BLaER1 (cell line): ENCODE results near the gene SRR.
A peak's percentile ranks its signal among the peaks of the same experiment; 100 is the strongest.
"Not testable (repeated sequence)": the region's sequence is repeated elsewhere in the genome, so short reads cannot be mapped to it uniquely, and the experiment has no call there.

Experiments used
- H3K27ac ChIP-seq: shearing (Covaris generic); formaldehyde crosslinking; 2 replicates; pipeline ENCODE4 v1.8.1; 2022
- H3K27me3 ChIP-seq: shearing (Covaris generic); formaldehyde crosslinking; 2 replicates; pipeline ENCODE4 v1.8.1; 2022
- H3K36me3 ChIP-seq: shearing (Covaris generic); formaldehyde crosslinking; 2 replicates; pipeline ENCODE4 v1.8.1; 2022
- H3K4me1 ChIP-seq: shearing (Covaris generic); formaldehyde crosslinking; 2 replicates; pipeline ENCODE4 v1.8.1; 2022
- H3K4me2 ChIP-seq: shearing (Covaris generic); formaldehyde crosslinking; 2 replicates; pipeline ENCODE4 v1.8.1; 2022
- H3K4me3 ChIP-seq: shearing (Covaris generic); formaldehyde crosslinking; 2 replicates; pipeline ENCODE4 v1.8.1; 2022
- H3K9ac ChIP-seq: shearing (Covaris generic); formaldehyde crosslinking; 2 replicates; pipeline ENCODE4 v1.8.1; 2022
- H3K9me3 ChIP-seq: shearing (Covaris generic); formaldehyde crosslinking; 2 replicates; pipeline ENCODE4 v1.8.1; 2022
- H4K20me1 ChIP-seq: shearing (Covaris generic); formaldehyde crosslinking; 2 replicates; pipeline ENCODE4 v1.8.1; 2022
- Cebpa-rat ChIP-seq: shearing (Covaris generic); IDR thresholded peaks from 2 replicates; pipeline ENCODE4 v1.8.1; 2022

The SRR gene

DNA sequence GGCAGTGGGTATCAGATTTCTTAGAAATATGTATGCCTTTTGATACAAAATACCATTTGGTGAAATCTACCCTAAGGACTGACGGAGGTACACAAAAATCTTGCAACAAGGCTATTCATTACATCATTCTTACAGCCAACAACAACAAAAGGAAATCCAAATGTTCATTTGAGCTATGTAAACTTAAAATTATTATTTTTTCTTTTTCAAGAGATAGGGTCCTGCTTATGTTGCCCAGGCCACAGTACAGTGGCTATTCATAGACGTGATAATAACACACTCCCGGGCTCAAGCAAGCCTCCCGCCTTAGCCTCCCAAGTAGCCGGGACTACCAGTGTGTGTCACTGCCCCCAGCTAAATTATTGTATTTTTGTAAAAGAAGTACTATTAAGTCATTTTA lies 9.0 kb downstream of the SRR start:
- Histone ChIP-seq H3K36me3 (0 out of 2 replicates have a peak, but pooled peaks cover 12% of the 10 kb centered on the region), H3K4me1 (no peaks in the 10 kb centered on the region), H3K27ac (no peak overlapping the region), H3K9me3 (no peaks in the 10 kb centered on the region), H3K4me2 (no peak overlapping the region), H3K4me3 (no peak overlapping the region), H3K27me3 (no peaks in the 10 kb centered on the region), H4K20me1 (no peaks in the 10 kb centered on the region), H3K9ac (no peak overlapping the region)
- TF ChIP-seq Cebpa-rat = no peak

DNA sequence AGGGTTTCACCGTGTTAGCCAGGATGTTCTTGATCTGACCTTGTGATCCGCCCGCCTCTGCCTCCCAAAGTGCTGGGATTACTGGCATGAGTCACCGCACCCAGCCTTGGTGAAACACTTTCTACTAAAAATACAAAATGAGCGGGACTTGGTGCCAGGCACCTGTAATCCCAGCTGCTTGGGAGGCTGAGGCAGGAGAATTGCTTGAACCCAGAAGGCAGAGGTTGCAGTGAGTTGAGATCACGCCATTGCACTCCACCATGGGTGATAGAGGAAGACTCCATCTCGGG lies 13.1 kb downstream of the SRR start:
- not testable (repeated sequence) for H3K27ac ChIP-seq, H4K20me1 ChIP-seq, H3K4me2 ChIP-seq, H3K9ac ChIP-seq, H3K4me3 ChIP-seq, H3K27me3 ChIP-seq, H3K9me3 ChIP-seq, H3K4me1 ChIP-seq
- H3K36me3 ChIP-seq = peaks cover 31% of the 10 kb centered on the region

- H4K20me1 ChIP-seq = no peaks in the 10 kb centered on the region; the same call in 1 of the 2 replicates
- no peak overlapping the region for H3K9ac ChIP-seq
- H3K4me1 ChIP-seq = no peaks in the 10 kb centered on the region
- H3K27me3 ChIP-seq = no peaks in the 10 kb centered on the region
- H3K4me2 ChIP-seq = no peak overlapping the region
- peaks cover 41% of the 10 kb centered on the region for H3K36me3 ChIP-seq
- H3K27ac ChIP-seq = no peak overlapping the region
- TF ChIP-seq Cebpa-rat = no peak
- no peak overlapping the region for H3K4me3 ChIP-seq
- H3K9me3 ChIP-seq = no peaks in the 10 kb centered on the region
Measured at GRCh38 chr17:2317796-2318195, 14.0 kb downstream of the SRR start.

DNA sequence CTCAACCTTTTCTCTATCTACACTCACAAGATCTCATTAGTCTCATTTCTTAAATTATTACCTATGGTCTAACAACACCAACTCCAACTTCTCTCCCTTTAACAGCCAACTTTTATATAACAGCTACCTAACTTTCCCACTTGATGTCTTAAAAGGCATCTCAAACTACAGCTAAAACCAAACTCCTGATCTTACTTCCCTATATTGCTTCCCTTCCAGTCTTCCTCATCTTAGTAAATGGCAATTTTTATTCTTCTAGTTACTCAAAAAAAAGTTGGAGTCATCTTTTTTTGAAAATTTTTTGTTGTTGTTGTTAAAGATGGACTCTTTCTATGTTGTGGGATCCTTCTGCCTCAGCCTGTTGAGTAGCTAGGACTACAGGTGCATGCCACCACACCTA lies 15.3 kb downstream of the SRR start:
- no peaks in the 10 kb centered on the region for H3K27me3 ChIP-seq
- no peak for TF ChIP-seq Cebpa-rat
- H4K20me1 ChIP-seq = no peaks in the 10 kb centered on the region; the same call in 1 of the 2 replicates
- no peak overlapping the region for H3K4me2 ChIP-seq
- no peaks in the 10 kb centered on the region for H3K9me3 ChIP-seq
- H3K4me1 ChIP-seq = no peaks in the 10 kb centered on the region
- no peak overlapping the region for H3K9ac ChIP-seq
- H3K4me3 ChIP-seq = no peak overlapping the region
- no peak overlapping the region for H3K27ac ChIP-seq
- H3K36me3 ChIP-seq = peaks cover 53% of the 10 kb centered on the region

DNA sequence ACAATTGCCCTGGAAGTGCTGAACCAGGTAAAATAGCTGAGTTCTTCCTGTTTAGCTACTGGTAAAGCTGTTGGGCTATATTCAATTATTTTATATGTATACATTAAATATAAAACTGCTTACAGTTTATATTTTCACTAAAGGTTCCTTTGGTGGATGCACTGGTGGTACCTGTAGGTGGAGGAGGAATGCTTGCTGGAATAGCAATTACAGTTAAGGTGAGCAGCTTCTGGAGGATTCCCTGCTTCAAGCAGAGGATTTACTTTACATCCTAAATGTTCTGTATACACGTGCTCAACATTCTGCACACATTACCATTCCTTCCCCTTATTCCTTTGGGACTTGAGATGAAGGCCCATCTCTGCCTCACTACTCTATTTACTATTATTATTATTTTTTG lies 17.6 kb downstream of the SRR start:
- Histone ChIP-seq H3K4me3 (no peak overlapping the region), H4K20me1 (peaks cover 9% of the 10 kb centered on the region), H3K4me1 (no peaks in the 10 kb centered on the region), H3K9ac (no peak overlapping the region), H3K36me3 (peaks cover 77% of the 10 kb centered on the region), H3K27ac (no peak overlapping the region), H3K27me3 (no peaks in the 10 kb centered on the region), H3K4me2 (no peak overlapping the region), H3K9me3 (no peaks in the 10 kb centered on the region)
- TF ChIP-seq Cebpa-rat = no peak

DNA sequence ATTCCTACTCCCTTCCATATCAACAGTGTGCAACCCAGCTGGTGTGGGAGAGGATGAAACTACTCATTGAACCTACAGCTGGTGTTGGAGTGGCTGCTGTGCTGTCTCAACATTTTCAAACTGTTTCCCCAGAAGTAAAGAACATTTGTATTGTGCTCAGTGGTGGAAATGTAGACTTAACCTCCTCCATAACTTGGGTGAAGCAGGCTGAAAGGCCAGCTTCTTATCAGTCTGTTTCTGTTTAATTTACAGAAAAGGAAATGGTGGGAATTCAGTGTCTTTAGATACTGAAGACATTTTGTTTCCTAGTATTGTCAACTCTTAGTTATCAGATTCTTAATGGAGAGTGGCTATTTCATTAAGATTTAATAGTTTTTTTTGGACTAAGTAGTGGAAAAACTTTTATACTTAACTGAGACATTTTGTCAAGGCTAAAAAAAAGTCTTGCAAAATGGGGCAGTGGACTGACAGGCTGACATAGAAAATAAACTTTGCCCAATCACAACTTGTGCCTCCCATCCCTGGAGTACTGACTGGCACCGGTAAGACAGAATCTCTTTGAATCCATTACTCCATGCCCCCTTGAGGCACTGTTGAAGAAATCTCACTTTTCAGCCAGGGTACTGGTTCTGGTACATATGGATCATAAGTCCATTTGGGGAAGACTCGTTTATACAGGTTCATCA lies 20.0 kb downstream of the SRR start:
- H3K27me3 ChIP-seq = no peaks in the 10 kb centered on the region
- H3K9ac ChIP-seq = no peak overlapping the region
- H3K4me2 ChIP-seq = no peak overlapping the region
- no peaks in the 10 kb centered on the region for H3K9me3 ChIP-seq
- H3K27ac ChIP-seq = no peak overlapping the region
- peaks cover 33% of the 10 kb centered on the region for H4K20me1 ChIP-seq
- peaks cover 97% of the 10 kb centered on the region for H3K36me3 ChIP-seq
- no peak for TF ChIP-seq Cebpa-rat
- H3K4me3 ChIP-seq = no peak overlapping the region
- no peaks in the 10 kb centered on the region for H3K4me1 ChIP-seq

- Histone ChIP-seq H3K9ac (no peak overlapping the region), H3K27ac (no peak overlapping the region), H3K9me3 (no peaks in the 10 kb centered on the region), H3K36me3 (peaks cover 93% of the 10 kb centered on the region), H3K4me3 (no peak overlapping the region), H3K4me1 (peaks cover 17% of the 10 kb centered on the region), H4K20me1 (peaks cover 81% of the 10 kb centered on the region), H3K4me2 (no peak overlapping the region), H3K27me3 (no peaks in the 10 kb centered on the region)
- TF ChIP-seq Cebpa-rat = no peak
Measured at GRCh38 chr17:2331303-2331702, 27.6 kb downstream of the SRR start.

GRCh38 chr17:2335726-2336214 lies 32.0 kb downstream of the SRR start:
- Histone ChIP-seq H3K4me3 (peak overlapping the region; percentile 89), H3K9me3 (no peaks in the 10 kb centered on the region), H3K4me2 (peak overlapping the region; percentile 100), H3K27me3 (no peaks in the 10 kb centered on the region), H4K20me1 (peaks cover 62% of the 10 kb centered on the region), H3K27ac (peak overlapping the region; percentile 83), H3K4me1 (peaks cover 36% of the 10 kb centered on the region), H3K9ac (peak overlapping the region; percentile 94), H3K36me3 (peaks cover 53% of the 10 kb centered on the region)
- TF ChIP-seq Cebpa-rat = no peak

DNA sequence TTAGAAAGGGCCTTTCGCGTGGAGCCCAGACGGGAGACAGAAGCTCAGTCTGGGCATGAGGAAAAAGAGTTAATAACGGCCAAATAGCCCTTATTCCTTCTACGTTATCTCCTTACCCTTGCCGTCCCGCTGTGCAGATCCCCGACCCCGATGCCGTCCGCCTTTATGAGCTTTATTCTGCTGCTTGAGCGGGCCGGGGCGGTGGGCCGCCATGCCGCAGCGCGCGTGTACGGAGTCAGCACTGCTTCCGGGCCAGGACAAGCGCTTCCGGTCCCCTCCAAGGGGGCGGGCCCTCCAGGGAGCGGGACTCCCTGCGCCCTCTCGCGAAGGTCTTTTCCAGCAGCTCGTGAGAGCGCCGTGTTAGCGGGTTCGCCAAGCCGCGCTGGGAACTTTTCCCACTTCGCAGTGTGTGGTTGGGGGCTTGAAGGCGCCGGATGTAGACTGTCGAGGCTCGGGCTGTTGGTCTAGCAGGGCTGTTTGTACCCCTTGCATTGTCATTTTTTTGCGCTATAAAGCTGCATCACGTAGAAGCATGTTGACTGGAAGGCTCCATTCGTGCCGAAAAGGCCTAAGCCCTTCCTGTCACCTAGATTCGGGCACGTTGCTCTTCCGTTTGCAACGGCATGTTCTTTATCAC lies 32.6 kb downstream of the SRR start, which contains the start of gene TSR1:
TSR1 (minus strand) TSS at position 243 of the 637 bp plus-strand sequence; CDS start at position 213, 30 bp downstream.
- Histone ChIP-seq H3K4me3 (peak within 1 kb of the TSS; percentile 89), H3K9ac (peak within 1 kb of the TSS; percentile 94), H3K27ac (peak within 1 kb of the TSS; percentile 83), H3K4me2 (peak within 1 kb of the TSS; percentile 100), H4K20me1 (peaks cover 62% of the 10 kb centered on the region), H3K9me3 (no peaks in the 10 kb centered on the region), H3K4me1 (peaks cover 36% of the 10 kb centered on the region), H3K36me3 (peaks cover 53% of the 10 kb centered on the region), H3K27me3 (no peaks in the 10 kb centered on the region)
- no peak for TF ChIP-seq Cebpa-rat

- Histone ChIP-seq H3K4me2 (peak within 1 kb of the TSS; percentile 100), H3K9ac (peak within 1 kb of the TSS; percentile 94), H3K4me1 (peaks cover 36% of the 10 kb centered on the region), H3K27me3 (no peaks in the 10 kb centered on the region), H4K20me1 (peaks cover 57% of the 10 kb centered on the region), H3K27ac (peak within 1 kb of the TSS; percentile 83), H3K4me3 (peak within 1 kb of the TSS; percentile 89), H3K36me3 (peaks cover 53% of the 10 kb centered on the region), H3K9me3 (no peaks in the 10 kb centered on the region)
- TF ChIP-seq Cebpa-rat = no peak
Measured at GRCh38 chr17:2336852-2337543, 33.2 kb downstream of the SRR start, which contains the start of gene SGSM2. SGSM2 (plus strand) TSS chr17:2337501; CDS start chr17:2337689, 188 bp downstream.
